Bronchial epithelial cell (primary cell): ENCODE results near the gene SPATA22. TPM values are rescaled to one million over a fixed set of nuclear protein-coding genes. Genes with fewer than 3 reads are reported as not detected.
A peak's percentile ranks its signal among the peaks of the same experiment; 100 is the strongest.
"Not testable (repeated sequence)": the region's sequence is repeated elsewhere in the genome, so short reads cannot be mapped to it uniquely, and the experiment has no call there.

Source experiments
- DNase-seq: peaks from one replicate; pipeline ENCODE4 v3.0.0-alpha.2; 2010; ENCODE audit warnings: low read depth
- FAIRE-seq: peaks from 2 replicates; lab custom pipeline; 2011; peaks lifted over from hg19 to GRCh38; lab: Jason Lieb, UNC
- H3K27me3 ChIP-seq: 2 replicates; pipeline ENCODE4 v1.5.1; 2011; ENCODE audit warnings: low read length; ENCODE audit not compliant: control insufficient read depth, insufficient read depth
- H3K36me3 ChIP-seq: 2 replicates; pipeline ENCODE4 v1.5.1; 2011; ENCODE audit warnings: low read length; ENCODE audit not compliant: control insufficient read depth, insufficient read depth
- H3K4me3 ChIP-seq: 2 replicates; pipeline ENCODE4 v1.5.1; 2011; ENCODE audit warnings: mild to moderate bottlenecking, low read depth, low read length, control low read depth
- CTCF ChIP-seq: IDR thresholded peaks from 2 replicates; pipeline ENCODE4 v1.5.1; 2011; ENCODE audit warnings: mild to moderate bottlenecking, moderate library complexity, low read length, control low read depth, inconsistent platforms; ENCODE audit not compliant: insufficient read depth, severe bottlenecking
- total RNA-seq: library from RNA; depleted of rRNA; stranded (reverse); fragments of >200 nt; gene quantifications from 2 replicates; pipeline ENCODE4 v1.2.1, GENCODE V29; 2014

SPATA22 gene
- total RNA-seq, 1 donor from 2014 or later = not detected

- Histone ChIP-seq H3K4me3 (no peak overlapping the region), H3K36me3 (no peaks in the 10 kb centered on the region), H3K27me3 (no peaks in the 10 kb centered on the region)
- no peak for DNase-seq
- FAIRE-seq = no peak
- no peak for TF ChIP-seq CTCF
Observed at GRCh38 chr17:3469529-3469928, 2.1 kb downstream of the SPATA22 start.

- not testable (repeated sequence) for H3K36me3 ChIP-seq, H3K27me3 ChIP-seq, FAIRE-seq, H3K4me3 ChIP-seq, DNase-seq
Observed at GRCh38 chr17:3466355-3466754, 5.3 kb downstream of the SPATA22 start.

GRCh38 chr17:3448059-3448665 lies 23.5 kb downstream of the SPATA22 start:
- FAIRE-seq = no peak
- peak; percentile 14 for DNase-seq
- TF ChIP-seq CTCF = no peak
- no peaks in the 10 kb centered on the region for H3K36me3 ChIP-seq
- H3K27me3 ChIP-seq = no peaks in the 10 kb centered on the region
- H3K4me3 ChIP-seq = no peak overlapping the region

- TF ChIP-seq CTCF = no peak
- Histone ChIP-seq H3K27me3 (no peaks in the 10 kb centered on the region), H3K4me3 (no peak overlapping the region), H3K36me3 (no peaks in the 10 kb centered on the region)
- FAIRE-seq (no peak), DNase-seq (peak; percentile 54)
Observed at GRCh38 chr17:3447625-3448024, 24.0 kb downstream of the SPATA22 start.

- peak; percentile 22 for DNase-seq
- Histone ChIP-seq H3K4me3 (no peak overlapping the region), H3K27me3 (no peaks in the 10 kb centered on the region), H3K36me3 (no peaks in the 10 kb centered on the region)
- TF ChIP-seq CTCF = no peak
- FAIRE-seq = no peak
Observed at GRCh38 chr17:3440451-3440850, 31.2 kb downstream of the SPATA22 start.

- no peak for TF ChIP-seq CTCF
- DNase-seq (no peak), FAIRE-seq (no peak)
- Histone ChIP-seq H3K27me3 (no peaks in the 10 kb centered on the region), H3K4me3 (no peak overlapping the region), H3K36me3 (no peaks in the 10 kb centered on the region)
Observed at GRCh38 chr17:3438368-3438767, 33.3 kb downstream of the SPATA22 start.
